Stimulated activated CD4-positive, alpha-beta T cell treated with anti-CD3 and anti-CD28 coated beads, Interleukin-4, amount 100 ng/mL, for 1 hour (primary cell): ENCODE results near the gene SUMF1.
"Not testable (repeated sequence)": the region's sequence is repeated elsewhere in the genome, so short reads cannot be mapped to it uniquely, and the experiment has no call there.

Experiments used
- DNase-seq: peaks from one replicate; pipeline ENCODE4 v3.0.0-alpha.2; 2020

Gene SUMF1

DNA sequence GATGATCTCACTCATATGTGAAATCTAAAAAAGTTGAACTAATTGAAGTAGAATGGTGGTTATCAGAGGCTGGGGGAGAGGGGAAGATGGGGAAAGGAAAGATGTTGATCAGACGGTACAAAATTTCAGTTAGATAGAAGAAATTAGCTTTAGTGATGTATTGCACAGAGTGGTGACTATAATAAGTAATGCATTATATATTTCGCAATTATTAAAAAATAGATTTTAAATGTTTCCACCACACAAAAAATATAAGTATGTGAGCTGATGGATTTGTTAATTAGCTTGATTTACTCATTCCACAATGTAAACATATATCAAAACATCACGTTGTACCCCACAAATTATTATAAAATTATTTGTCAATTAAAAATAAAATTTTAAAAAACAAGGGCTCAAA, 8.1 kb downstream of the SUMF1 start:
- DNase-seq: no peak

DNA sequence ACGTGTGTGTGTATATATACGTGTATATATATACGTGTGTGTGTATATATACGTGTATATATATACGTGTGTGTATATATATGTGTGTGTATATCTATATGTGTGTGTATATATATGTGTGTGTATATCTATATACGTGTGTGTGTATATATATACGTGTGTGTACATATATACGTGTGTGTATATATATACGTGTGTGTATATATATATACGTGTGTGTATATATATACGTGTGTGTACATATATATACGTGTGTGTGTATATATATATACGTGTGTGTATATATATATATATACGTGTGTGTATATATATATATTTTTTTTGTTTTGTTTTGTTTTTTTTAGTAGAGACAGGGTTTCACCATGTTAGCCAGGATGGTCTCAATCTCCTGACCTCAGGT, 10.3 kb downstream of the SUMF1 start:
- DNase-seq: not testable (repeated sequence)

DNA sequence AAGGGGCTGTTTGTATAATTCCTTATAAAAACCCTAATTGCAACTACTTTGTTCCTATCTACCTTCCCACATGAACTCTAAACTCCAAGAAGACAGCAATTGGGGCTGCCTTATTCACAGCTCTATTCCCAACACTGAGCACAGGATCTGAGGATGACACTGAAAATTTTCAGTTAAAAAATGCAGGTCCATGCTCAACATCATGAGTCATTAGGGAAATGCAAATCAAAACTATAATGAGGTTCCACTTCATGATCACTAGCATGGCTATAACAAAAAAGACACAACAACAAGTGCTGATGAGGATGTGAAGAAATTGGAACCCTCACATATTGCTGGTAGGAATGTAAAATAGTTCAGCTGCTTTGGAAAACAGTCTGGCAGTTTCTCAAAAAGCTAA, 12.9 kb downstream of the SUMF1 start:
- no peak for DNase-seq

DNA sequence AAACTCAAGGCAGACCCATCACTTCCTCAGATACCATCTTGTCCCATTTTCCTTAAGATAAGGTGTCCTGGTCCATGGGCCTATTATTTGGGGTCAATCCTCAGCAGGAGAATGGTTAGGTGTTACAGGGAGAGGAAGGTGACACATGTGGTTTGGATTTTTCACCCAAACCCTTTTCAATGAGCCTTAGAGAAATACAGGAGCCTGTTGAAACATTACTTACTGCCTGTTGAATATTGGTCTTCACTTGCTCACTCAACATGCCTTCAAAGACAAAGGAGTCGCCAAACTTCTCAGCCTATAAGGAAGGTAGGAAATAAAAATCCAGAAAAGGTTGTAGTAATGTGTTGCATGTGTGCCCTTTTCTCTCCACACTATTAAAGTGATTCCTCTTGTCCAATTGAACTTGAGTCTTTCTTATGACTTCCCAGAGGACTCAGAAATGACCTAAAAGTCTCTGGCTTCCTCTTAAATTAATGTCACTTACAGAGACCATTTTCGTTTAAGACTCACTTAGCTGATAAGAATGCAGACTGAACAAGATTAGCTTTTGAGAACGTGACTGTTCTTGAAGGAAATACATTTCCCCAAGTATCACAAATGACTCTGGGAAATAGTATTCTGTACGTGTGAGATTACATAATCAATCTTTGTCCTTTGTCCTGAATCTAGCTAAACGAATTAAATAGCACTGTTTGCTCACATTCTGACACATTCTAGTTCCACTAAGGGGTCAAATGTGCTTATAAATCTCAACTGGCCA, 17.8 kb downstream of the SUMF1 start:
- DNase-seq: no peak

DNA sequence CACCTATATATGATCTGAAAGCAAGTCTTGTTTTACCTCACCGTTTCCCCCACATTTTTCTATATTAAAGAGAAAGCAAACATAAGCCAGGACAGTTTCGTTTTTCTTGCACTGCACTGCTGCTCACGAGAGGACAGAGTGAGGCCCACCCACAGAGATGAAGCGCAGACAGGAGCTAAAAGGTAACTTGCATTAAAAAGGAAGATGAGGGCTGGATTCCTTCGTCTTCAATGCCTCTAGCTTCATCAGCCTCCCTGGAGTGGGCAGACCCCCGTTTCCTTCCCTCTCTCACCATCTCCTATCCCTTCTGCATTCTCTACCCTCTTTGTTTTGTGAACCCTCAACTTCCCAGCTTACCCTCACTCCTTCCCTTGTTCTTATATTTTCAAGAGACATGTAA, 18.9 kb downstream of the SUMF1 start:
- no peak for DNase-seq

DNA sequence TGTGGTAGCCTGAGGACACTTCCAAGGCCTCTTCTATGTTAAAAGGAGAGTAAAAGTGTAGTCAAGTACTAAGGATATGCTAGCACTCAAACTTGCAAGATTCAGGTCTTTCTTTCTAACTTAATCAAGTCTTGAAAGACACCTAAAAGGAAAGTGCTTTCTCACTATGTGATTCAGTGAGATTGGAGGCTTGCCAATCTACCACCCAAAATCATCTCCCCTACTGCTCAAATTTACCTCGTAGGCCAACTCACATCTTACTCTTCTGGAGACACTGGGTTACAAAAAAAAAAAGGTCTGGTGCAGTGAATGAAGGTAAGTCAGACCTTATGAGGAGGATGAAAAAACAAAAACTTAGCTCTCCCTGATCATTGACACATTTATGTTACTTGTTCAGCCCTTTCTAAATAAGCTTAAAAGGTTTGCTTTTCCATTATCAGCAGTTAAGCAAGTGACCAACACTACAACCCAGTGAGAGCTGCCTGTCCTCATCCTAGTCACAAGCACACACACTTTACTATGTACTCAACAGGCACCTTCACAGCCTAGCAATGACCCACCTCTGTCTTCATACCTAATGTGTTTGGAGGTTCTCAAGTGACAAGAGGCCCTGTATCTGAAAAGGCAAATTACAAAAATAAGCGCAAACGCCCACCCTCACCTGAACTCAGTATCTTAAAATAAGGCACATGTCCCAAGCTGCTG, 19.6 kb downstream of the SUMF1 start:
- no peak for DNase-seq

DNA sequence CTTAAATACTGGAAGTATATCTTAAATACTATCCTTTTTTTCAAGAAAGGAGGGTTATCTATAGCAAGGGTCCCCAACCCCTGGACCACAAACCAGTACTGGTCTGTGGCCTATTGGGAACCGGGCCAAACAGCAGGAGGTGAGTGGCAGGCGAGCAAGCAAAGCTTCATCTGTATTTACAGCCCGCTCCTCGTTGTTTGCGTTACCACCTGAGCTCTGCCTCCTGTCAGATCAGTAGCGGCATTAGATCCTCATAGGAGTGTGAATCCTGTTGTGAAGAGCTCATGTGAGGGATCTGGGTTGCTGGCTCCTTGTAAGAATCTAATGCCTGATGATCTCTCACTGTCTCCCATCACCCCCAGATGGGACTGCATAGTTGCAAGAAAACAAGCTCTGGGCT, 26.1 kb downstream of the SUMF1 start:
- no peak for DNase-seq

DNA sequence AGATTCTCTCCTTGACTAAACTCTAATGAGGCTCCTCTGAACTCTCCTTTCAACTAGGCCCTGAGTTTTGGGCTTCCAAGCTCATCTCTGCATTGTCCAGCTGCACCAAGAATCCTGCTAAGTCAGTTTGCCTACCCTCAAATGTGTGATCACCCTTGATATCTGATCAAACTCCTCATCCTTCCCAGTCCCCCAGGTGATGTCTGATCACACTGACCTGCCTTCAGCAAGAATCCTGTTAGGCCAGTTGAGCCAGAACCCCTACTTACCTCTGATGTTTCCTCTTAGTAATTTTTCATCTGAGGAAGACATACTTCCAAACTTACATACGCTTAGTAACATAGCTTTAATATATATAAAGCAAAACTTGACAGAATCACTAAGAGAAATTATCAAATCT, 28.8 kb downstream of the SUMF1 start:
- DNase-seq: no peak

DNA sequence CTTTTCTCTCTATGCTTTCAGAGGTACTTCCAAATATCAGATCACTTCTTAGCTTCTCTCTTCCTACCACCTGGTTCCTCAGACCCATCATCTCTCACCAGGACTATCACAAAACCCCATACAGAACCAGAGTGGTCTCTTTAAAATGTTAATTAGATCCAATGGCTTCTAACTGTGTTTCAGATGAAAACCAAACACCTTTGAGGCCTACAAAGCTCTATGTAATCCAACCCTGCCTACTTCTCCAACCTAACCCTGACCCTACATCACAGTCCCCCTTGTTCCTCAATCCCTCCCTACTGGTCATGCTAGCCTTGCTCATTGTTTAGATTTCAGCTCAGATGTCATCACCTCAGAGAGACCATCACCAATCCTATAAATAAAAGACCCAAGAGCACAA, 34.8 kb downstream of the SUMF1 start:
- no peak for DNase-seq

DNA sequence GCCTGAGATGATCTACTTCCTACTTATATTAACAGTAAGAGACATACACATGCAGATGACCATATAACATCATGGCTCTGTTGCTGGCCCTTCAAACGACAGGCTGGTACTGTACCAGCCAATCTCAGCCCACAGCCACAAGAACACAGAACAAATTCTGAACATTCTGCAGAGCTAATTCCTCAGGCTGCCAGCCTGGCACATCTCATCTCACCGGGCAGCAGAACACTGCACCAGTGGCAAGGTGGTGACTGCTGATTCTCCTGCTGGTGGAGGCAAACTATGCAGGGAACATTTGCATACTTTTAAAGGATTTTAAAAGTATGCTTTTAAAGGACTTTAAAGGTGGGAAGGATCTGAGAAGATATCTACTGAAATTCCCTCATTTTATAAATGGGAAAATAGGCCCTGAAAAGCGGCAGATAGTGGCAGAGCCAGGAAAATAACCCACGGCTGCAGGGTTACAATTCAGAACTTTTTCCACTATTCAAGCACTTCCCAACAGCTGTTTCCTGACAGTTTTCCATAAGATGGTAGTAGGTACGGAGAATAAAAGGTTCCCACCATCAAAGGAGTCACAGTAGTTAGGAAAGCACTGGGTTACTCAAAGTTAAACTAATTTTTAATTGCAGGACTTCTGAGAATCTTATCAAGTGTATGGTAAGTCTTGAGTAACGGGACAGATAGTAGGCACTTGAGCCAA, 37.3 kb downstream of the SUMF1 start:
- no peak for DNase-seq

DNA sequence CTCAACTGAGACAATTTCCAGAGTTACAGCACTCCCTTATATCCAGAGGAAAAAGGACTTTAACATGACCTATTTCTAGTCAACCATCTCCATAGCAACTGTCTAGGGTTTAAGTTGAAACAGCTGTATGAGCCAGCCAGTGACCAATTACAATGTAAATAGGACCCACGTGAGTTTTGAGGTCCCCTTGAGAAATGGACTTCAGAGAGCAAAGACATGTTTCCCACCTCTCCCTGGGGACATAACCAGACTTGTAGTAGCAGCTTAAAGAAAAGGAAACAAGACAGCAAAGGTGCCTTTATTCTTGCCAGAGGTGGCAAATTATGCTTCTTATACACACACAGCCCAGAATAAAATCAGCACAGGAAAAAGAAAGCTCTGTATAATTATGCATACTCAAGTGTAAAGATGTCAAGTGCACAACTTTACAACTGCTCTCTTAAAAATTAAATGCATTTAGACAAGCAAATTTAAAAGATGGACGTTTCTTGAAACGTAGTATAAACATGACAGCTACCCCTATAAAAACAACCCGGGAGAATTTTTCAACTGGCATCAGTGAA, 40.2 kb downstream of the SUMF1 start:
- no peak for DNase-seq

DNA sequence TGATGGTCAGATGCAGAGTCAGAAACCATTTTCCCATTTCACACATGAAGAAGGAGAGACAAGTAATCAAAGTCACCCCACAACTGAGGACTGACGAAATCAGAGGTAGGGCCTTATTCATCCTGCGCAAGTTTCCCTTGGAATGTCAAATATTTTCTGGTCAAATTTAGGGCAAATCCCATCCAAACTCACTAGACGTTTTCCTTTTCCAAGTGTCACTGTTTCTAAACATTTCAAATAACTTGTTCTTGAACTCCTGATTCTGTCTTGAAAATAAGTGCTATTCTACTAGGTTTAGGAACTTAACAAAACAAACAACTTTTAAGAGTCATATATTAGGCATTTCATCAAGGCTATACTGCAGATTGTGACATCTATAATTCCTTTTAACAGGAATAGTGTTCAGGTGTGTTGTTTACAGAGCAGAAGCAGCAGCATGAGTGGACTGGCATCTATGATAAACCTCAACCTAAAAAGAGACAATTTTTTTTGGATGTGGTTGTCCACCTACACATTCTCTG, 40.7 kb downstream of the SUMF1 start:
- DNase-seq: no peak

DNA sequence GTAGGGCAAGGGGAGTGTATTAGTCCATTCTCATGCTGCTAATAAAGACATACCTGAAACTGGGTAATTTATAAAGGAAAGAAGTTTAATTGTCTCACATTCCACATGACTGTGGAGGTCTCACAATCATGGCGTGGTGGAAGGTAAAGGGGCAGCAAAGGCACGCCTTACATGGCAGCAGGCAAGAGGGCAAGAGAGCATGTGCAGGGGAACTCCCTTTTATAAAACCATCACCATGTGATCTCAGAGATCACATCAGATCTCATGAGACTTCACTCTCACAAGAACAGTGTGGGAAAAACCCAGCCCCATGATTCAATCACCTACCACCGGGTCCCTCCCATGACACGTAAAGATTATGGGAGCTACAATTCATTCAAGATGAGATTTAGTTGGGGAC, 41.4 kb downstream of the SUMF1 start:
- peak; percentile 5 for DNase-seq

DNA sequence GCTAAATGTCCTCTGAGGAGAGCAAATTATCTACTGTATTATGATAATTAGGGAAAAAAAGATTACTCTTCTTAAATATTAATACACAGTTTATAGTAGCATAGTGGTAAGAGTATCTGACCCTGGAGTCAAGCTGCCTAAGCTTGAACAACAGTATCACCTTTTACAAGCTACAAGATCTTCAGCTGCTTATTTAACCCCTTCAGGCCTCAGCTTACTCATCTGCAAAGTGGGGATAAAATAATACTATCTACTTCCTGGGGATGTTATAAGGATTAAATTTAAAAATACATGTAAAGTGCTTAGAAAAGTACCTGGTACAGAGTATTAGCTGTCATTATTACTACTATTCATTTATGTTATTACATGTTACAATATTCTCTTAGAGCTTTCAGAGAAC, 42.0 kb downstream of the SUMF1 start:
- no peak for DNase-seq

DNA sequence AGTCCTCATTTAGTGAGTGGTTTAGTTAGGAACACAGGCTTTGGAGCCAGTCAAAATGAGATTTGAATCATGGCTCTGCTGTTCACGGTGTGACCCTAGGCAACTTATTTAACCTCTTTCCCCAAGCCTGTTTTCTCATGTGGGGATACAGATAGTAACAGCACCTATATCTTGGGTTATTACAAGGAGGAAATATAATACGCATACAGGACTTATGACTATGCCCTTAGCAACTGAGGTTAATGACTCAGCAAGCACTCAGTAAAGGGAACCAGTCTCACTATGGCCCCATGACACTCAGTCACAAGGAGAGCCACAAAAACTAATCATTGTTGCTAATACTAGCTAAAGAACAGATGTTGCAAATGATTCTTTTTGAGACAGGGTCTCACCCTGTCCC, 45.9 kb downstream of the SUMF1 start:
- no peak for DNase-seq

DNA sequence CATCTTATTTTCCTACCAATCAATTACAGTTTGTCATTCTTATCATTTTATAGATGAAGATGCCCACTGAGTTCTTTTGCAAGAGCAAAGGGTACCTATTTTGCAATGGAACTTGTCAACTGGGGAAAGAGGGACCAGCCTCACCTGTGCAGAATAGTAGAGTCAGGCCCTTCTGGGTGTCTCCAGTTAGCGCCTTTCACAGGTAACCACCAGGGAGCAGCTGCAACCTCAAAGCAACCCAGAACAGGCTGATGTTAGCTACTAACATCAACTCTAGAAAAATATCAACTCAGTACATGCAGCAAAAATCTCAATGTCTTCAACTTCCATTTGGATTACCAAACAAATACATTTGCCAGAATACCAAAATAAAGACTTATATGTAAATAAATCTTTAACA, 47.1 kb downstream of the SUMF1 start:
- no peak for DNase-seq

DNA sequence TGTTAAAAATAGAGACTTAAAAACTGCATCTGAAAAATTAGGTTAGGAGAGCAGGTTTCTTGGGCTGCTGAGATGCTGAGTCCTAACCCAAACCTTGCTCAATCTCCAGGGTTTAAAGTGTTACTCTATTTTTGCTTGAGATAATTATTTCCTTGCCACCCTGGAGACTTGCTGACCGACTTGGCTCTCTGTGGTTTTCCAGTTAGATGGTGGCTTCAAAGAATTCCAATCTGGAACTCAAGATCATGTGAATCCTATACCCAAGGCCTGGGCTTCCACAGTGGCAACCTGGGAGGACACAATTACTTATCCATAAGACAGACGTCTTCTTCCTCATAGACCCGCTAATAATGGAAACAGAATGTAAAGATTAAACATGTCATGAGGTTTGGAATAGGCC, 47.7 kb downstream of the SUMF1 start:
- no peak for DNase-seq

DNA sequence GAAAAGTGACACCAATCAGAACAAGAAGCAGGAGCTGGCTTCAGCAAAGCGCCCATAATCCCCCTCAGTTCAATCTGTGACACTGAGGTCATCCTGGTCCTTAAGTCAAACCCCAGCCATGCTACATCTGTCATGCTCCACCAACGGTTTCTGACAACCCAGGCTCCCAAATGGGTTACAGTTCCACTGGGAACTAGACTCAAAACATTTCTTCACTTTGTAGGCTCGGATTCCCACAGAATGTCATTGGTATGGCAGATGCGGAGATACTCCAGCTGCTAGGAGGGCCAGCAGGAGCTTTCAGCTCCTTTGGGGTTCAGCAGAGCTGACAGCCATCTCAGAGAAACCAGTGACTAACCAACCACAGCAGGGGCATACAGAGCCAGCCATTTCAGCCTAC, 48.9 kb downstream of the SUMF1 start:
- DNase-seq: no peak

DNA sequence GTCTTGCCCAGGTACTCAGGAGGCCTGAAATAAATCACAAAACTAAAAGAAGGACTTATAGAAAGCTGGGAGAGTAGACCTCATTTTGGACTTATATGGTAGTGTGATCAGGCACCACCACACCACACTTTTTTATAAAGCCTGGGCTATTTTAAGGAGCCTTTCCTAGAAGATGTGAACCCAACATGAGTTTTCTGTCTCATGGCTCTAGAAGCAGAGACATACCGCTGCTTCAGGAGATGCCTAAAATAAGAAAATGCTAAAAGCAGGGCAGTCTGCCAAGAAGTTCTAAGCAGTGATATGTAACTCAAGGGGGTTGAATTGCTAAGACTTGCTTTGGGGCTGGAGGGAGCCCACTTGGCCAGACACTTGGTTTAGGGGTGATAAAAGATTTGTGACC, 49.6 kb downstream of the SUMF1 start:
- DNase-seq: no peak

DNA sequence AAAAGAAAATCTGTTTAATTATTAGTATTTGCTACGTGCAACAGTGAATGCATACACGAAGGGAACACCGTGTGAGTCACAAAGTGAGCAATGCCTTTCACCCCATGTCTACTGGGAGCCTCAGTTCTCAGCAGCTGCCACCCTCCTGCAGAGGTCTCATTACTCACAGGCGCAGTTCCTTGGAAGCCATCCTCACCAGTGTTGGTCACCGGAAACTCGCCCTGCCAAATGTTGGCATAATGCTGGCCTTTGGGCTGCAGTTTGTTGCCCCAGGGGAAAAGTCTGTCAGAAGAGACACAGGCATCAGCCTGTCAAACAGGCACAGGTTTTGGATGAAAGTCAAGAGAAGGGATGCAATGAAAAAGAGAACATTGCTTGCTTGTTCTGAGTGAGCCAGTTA, 50.1 kb downstream of the SUMF1 start:
- no peak for DNase-seq

DNA sequence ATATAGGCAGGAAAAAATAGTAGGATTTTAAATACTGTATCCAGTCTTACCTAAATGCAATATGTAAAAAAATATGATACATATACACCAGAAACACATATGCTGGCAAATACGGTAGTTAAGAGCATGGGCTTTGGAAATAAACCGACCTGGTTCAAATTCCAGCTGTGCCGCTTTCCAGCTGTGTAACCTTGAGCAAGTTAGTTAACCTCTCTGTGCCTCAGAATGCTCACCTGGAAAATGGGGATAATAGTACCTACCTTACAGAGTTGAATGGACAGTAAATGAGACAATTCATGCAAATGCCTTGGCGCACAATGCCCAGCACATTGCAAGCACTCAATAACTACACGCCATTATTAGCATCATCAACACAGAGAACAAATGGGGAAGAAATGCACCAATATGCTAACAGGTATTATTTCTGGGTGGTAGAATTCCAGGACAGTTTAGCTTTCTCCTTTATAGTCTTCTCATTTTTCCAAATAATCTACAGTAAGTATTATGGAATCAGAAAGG, 50.6 kb downstream of the SUMF1 start:
- no peak for DNase-seq

DNA sequence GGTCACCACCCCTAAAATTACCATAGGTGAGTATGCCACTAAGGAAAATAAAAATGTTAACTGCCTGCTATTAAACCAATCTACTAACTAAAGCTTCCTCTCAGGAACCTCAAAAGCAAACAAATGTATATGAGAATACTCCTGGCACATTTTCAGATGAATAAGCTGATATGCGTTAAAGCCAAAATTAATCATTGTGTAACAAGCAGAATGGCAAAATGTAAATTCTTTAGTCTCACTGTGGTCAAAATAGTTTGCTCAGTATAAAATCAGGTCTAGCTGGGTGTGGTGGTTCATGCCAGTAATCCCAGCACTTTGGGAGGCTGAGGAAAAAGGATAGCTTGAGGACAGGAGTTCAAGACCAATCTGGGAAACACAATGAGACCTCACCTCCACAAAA, 53.6 kb downstream of the SUMF1 start:
- no peak for DNase-seq

DNA sequence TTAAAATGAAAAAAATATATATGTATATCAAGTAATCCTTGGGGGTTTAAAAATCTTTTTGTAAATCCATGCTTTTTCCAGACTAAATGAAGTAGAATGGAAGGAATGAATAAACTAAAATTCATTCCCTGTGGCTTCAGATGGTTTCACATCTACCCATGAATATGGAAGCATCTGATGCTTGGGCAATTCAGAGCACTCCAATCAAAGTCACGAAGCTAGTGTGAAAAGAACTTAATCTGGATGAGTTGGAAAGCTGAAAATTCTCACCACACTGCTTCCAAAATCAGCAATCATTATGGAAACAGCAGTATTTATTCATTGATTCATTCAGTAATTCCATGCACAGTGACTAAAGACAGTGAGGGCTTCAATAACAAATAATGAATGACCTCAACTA, 55.2 kb downstream of the SUMF1 start:
- DNase-seq: no peak
